Chondrocyte (in vitro differentiated cells): ENCODE data around the gene DNAJC8. TPM values are rescaled to one million over a fixed set of nuclear protein-coding genes. Genes with fewer than 3 reads are reported as not detected.

Source experiments
- DNase-seq: peaks from one replicate; pipeline ENCODE4 v3.0.0; 2021; ENCODE audit warnings: mixed read lengths, low spot score
- H3K27ac Mint-ChIP-seq: one replicate; pipeline ENCODE4 v1.8.0; 2021; ENCODE audit warnings: mild to moderate bottlenecking, moderate library complexity, mixed read lengths; ENCODE audit not compliant: unreplicated experiment
- H3K27me3 Mint-ChIP-seq: 2 replicates; pipeline ENCODE4 v1.8.0; 2021; ENCODE audit warnings: low read depth, mixed read lengths
- H3K36me3 Mint-ChIP-seq: 2 replicates; pipeline ENCODE4 v1.8.0; 2021; ENCODE audit warnings: low read depth, mixed read lengths
- H3K4me1 Mint-ChIP-seq: 2 replicates; pipeline ENCODE4 v1.8.0; 2021; ENCODE audit warnings: low read depth, mild to moderate bottlenecking, mixed read lengths
- H3K4me3 Mint-ChIP-seq: one replicate; pipeline ENCODE4 v1.8.0; 2021; ENCODE audit warnings: mild to moderate bottlenecking, moderate library complexity, mixed read lengths; ENCODE audit not compliant: unreplicated experiment
- H3K9me3 Mint-ChIP-seq: 2 replicates; pipeline ENCODE4 v1.8.0; 2021; ENCODE audit warnings: low read depth, mixed read lengths
- CTCF ChIP-seq: fragments of 200-600 bp; sonication (generic); IDR thresholded peaks from 2 replicates; pipeline ENCODE4 v1.5.0; 2021; ENCODE audit warnings: antibody characterized with exemption, mild to moderate bottlenecking, moderate library complexity
- total RNA-seq: library from RNA; stranded (reverse); gene quantifications from 3 replicates; pipeline ENCODE4 v1.2.1, GENCODE V29; 2021

Gene DNAJC8
- total RNA-seq, 1 donor from 2014 or later: 72.8 TPM

DNA sequence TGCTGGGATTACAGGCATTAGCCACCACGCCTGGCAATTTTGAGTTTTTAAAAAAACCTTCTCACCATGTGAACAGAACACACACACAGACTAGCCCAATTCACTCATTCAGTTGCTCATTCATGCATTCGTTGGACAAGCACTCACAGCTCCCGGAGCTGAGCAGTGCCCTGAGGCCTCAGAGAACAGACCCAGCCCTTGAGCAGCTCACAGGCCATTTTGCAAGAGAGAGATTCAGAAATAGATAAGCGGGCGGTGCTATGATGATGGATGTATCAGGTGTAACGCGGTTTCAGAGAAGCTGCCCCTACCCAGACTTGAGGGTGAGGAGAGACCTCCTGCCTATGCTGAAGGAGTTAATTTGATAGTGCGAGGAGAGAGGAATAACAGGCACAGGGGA lies 74.9 kb downstream of the DNAJC8 start:
- peaks cover 11% of the 10 kb centered on the region for H3K4me1 Mint-ChIP-seq
- no peak overlapping the region for H3K27ac Mint-ChIP-seq
- TF ChIP-seq CTCF: no peak
- no peak for DNase-seq
- H3K36me3 Mint-ChIP-seq: no peaks in the 10 kb centered on the region
- H3K9me3 Mint-ChIP-seq: no peaks in the 10 kb centered on the region
- H3K27me3 Mint-ChIP-seq: peaks cover 1% of the 10 kb centered on the region
- no peak overlapping the region for H3K4me3 Mint-ChIP-seq

- TF ChIP-seq CTCF: no peak
- Mint-ChIP-seq H3K4me3 (no peak overlapping the region), H3K27ac (no peak overlapping the region), H3K4me1 (peaks cover 11% of the 10 kb centered on the region), H3K27me3 (no peaks in the 10 kb centered on the region), H3K36me3 (no peaks in the 10 kb centered on the region), H3K9me3 (no peaks in the 10 kb centered on the region)
- no peak for DNase-seq
These were observed 76.0 kb downstream of the DNAJC8 start for GRCh38 chr1:28156821-28157220.

- TF ChIP-seq CTCF: no peak
- Mint-ChIP-seq H3K9me3 (no peaks in the 10 kb centered on the region), H3K27me3 (no peaks in the 10 kb centered on the region), H3K27ac (no peak overlapping the region), H3K4me1 (peaks cover 5% of the 10 kb centered on the region), H3K36me3 (no peaks in the 10 kb centered on the region), H3K4me3 (no peak overlapping the region)
- DNase-seq: no peak
These were observed 77.2 kb downstream of the DNAJC8 start for GRCh38 chr1:28155628-28156027.

GRCh38 chr1:28154078-28154594 lies 78.7 kb downstream of the DNAJC8 start:
- TF ChIP-seq CTCF: no peak
- Mint-ChIP-seq H3K4me3 (no peak overlapping the region), H3K4me1 (peaks cover 4% of the 10 kb centered on the region), H3K9me3 (no peaks in the 10 kb centered on the region), H3K27me3 (no peaks in the 10 kb centered on the region), H3K27ac (no peak overlapping the region), H3K36me3 (no peaks in the 10 kb centered on the region)
- DNase-seq: no peak

Other genes with a start within 250 kb of the DNAJC8 start
- 13.5 to 17.9 TPM (median 15.7 TPM) in 3 replicates for gene EYA3, start 144.4 kb downstream of the DNAJC8 start, total RNA-seq
- gene PTAFR, start 56.3 kb downstream of the DNAJC8 start, total RNA-seq: 0.07 to 0.10 TPM in 2 of 3 replicates, not detected in the other
- 125 to 175 TPM (median 137 TPM) in 3 replicates for gene ATP5IF1, start 3.1 kb upstream of the DNAJC8 start, total RNA-seq
- gene SESN2, start 26.5 kb upstream of the DNAJC8 start, total RNA-seq: 11.6 to 56.2 TPM (median 54.7 TPM) in 3 replicates
- gene MED18, start 96.0 kb upstream of the DNAJC8 start, total RNA-seq: 10.9 to 12.2 TPM (median 11.3 TPM) in 3 replicates
- gene PHACTR4, start 136.7 kb upstream of the DNAJC8 start, total RNA-seq: 39.6 to 45.7 TPM (median 39.9 TPM) in 3 replicates